Measurements from ENCODE around the gene NEIL3.

DNA sequence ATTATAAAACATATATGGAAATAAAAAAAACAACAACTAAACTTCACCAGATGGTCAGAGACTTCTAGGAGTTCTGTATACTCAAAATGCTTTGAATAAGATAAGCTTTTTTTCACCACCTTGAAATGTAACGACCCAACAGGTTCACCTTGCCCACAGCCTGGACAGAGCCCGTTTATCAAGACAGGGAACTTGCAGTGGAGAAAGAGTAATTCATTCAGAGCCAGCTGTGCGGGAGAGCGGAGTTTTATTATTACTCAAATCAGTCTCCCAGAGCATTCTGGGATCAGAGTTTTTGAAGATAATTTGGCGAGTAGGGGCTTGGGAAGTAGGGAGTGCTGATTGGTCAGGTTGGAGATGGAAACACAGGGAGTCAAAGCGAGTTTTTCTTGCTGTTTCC, 94.1 kb downstream of the NEIL3 start:
- TF ChIP-seq EZH2 (optimal IDR thresholded peaks at IDR 0.05; ENCODE audit: low read depth, low read length), result no peak
- TF ChIP-seq, protein P1, sequence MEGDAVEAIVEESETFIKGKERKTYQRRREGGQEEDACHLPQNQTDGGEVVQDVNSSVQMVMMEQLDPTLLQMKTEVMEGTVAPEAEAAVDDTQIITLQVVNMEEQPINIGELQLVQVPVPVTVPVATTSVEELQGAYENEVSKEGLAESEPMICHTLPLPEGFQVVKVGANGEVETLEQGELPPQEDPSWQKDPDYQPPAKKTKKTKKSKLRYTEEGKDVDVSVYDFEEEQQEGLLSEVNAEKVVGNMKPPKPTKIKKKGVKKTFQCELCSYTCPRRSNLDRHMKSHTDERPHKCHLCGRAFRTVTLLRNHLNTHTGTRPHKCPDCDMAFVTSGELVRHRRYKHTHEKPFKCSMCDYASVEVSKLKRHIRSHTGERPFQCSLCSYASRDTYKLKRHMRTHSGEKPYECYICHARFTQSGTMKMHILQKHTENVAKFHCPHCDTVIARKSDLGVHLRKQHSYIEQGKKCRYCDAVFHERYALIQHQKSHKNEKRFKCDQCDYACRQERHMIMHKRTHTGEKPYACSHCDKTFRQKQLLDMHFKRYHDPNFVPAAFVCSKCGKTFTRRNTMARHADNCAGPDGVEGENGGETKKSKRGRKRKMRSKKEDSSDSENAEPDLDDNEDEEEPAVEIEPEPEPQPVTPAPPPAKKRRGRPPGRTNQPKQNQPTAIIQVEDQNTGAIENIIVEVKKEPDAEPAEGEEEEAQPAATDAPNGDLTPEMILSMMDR (IDR thresholded peaks at IDR 0.05; ENCODE audit: low read length), result no peak

Measured in MM.1S (cell line).